ENCODE data around the gene ATG4B. TPM values are rescaled to one million over a fixed set of nuclear protein-coding genes. Genes with fewer than 3 reads are reported as not detected.
"Not testable (repeated sequence)": the region's sequence is repeated elsewhere in the genome, so short reads cannot be mapped to it uniquely, and the experiment has no call there.

The ATG4B gene
- total RNA-seq, 2 experiments from 2014 or later = 84.1 to 87.1 TPM

DNA sequence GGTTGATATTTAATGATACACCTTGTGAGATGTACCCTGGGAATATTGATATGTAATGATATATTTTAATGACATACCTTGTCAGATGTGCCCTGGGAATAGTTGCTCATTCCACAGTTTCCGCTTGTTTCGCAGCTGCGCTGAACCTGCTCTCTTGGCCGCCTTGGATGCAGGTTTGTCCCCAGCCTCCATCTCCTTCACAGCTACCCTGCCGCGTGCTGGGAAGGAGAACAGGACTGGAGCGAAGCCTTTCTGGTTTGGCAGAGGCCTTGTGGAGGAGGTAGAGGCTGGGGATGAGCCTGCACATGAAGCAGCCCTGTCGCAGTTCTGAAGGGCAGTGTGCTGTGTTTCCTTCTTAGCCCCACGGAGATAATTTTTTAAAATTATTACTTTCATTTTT, 14.6 kb downstream of the ATG4B start:
- ChIA-PET POLR2A (interaction anchor here (1.6 kb wide), 1 partner anchor 14 kb away, joined by 6 read pairs; the partner anchor contains the start of gene ATG4B), CTCF (interaction anchor here (1.3 kb wide), 1 partner anchor 226 kb away, joined by 3 read pairs; no protein-coding TSS in a partner anchor)
- Mint-ChIP-seq H3K4me3 (no peak overlapping the region), H3K27me3 (no peaks in the 10 kb centered on the region), H3K4me1 (peaks cover 3% of the 10 kb centered on the region), H3K36me3 (ENCODE audit: low read depth) (peaks cover 29% of the 10 kb centered on the region), H3K9me3 (no peaks in the 10 kb centered on the region), H3K27ac (no peak overlapping the region)
- no peak for DNase-seq

- POLR2A ChIA-PET = no interaction called here
- no peak overlapping the region for H3K27ac Mint-ChIP-seq
- peaks cover 3% of the 10 kb centered on the region for H3K4me1 Mint-ChIP-seq
Observed at GRCh38 chr2:241652722-241653121, 15.2 kb downstream of the ATG4B start.

GRCh38 chr2:241653210-241653750, 15.8 kb downstream of the ATG4B start:
- DNase-seq = no peak
- ChIA-PET POLR2A (no interaction called here), CTCF (no interaction called here)
- Mint-ChIP-seq H3K27me3 (no peaks in the 10 kb centered on the region), H3K4me1 (peaks cover 3% of the 10 kb centered on the region), H3K4me3 (no peak overlapping the region), H3K36me3 (ENCODE audit: low read depth) (peaks cover 33% of the 10 kb centered on the region), H3K9me3 (no peaks in the 10 kb centered on the region), H3K27ac (no peak overlapping the region)

More at GRCh38 chr2:241652722-241653121, 15.2 kb downstream of the ATG4B start:
- no peaks in the 10 kb centered on the region for H3K9me3 Mint-ChIP-seq
- H3K36me3 Mint-ChIP-seq (ENCODE audit: low read depth) = peaks cover 31% of the 10 kb centered on the region
- H3K27me3 Mint-ChIP-seq = no peaks in the 10 kb centered on the region
- DNase-seq = no peak
- no peak overlapping the region for H3K4me3 Mint-ChIP-seq
- CTCF ChIA-PET = no interaction called here

DNA sequence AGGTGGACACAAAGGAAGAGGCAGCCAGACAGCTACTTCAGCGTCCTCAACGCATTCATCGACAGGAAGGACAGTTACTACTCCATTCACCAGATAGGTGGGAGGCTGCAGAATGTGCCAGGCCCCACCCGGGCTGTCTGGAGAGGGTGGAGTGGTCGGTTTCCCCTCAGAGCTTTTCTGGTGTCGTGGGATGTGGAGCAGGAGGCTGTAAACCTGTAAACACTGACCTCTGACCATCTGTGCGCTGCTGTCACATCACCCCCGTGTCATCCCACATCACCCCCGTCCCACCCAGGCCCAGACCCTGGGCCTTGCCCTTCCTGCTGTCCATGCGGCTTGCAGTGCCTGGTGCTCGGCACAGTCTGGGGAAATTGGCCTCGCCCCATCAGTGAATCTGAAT, 17.1 kb downstream of the ATG4B start:
- ChIA-PET CTCF (interaction anchor here (0.6 kb wide), 1 partner anchor 9 kb away, joined by 3 read pairs; no protein-coding TSS in a partner anchor), POLR2A (no interaction called here)
- no peak for DNase-seq
- Mint-ChIP-seq H3K36me3 (ENCODE audit: low read depth) (peaks cover 43% of the 10 kb centered on the region), H3K4me1 (no peaks in the 10 kb centered on the region), H3K27me3 (no peaks in the 10 kb centered on the region), H3K4me3 (no peak overlapping the region), H3K9me3 (no peaks in the 10 kb centered on the region), H3K27ac (no peak overlapping the region)

DNA sequence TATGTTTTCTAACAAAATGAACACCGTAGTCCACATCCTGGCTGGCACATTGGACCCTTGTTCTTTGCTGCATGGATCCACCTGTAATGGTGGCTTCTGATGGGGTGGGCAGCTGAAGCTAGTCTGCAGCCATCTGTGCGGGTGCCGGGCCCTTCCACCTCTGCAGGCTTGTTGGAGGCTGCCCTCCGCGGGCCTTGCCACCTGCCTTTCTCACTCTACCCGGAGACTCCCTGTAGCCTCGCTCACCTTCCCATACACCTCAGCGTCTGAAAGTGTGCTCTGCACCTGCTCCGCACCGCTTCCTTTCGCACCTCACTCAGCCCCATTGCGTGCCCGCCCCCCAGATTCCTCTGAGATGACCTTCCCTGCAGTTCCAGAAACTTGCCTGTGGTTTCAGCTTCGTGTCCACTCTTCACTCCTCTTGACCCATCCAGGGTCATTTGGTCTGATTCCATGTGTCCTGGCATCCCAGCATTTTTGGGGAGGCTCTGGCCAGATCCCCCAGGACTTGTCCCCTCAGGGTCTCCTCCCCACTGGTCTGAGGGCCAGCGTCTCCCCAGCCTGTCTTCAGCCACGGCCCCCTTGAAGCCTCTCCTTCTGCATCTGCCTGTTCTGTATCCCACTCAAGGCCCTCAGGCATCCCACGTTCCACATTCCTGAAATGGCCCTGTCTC, 18.2 kb downstream of the ATG4B start:
- Mint-ChIP-seq H3K27ac (no peak overlapping the region), H3K9me3 (no peaks in the 10 kb centered on the region), H3K36me3 (ENCODE audit: low read depth) (peaks cover 50% of the 10 kb centered on the region), H3K4me1 (no peaks in the 10 kb centered on the region), H3K4me3 (no peak overlapping the region), H3K27me3 (no peaks in the 10 kb centered on the region)
- CTCF ChIA-PET = no interaction called here
- DNase-seq = no peak
- POLR2A ChIA-PET = no interaction called here

- CTCF ChIA-PET = no interaction called here
- Mint-ChIP-seq H3K9me3 (no peaks in the 10 kb centered on the region), H3K4me1 (no peaks in the 10 kb centered on the region), H3K36me3 (ENCODE audit: low read depth) (peaks cover 48% of the 10 kb centered on the region), H3K27me3 (no peaks in the 10 kb centered on the region), H3K4me3 (no peak overlapping the region), H3K27ac (no peak overlapping the region)
- POLR2A ChIA-PET = no interaction called here
- DNase-seq = no peak
Observed at GRCh38 chr2:241656190-241656741, 18.8 kb downstream of the ATG4B start.

GRCh38 chr2:241657786-241658254, 20.3 kb downstream of the ATG4B start:
- Mint-ChIP-seq H3K27me3 (no peaks in the 10 kb centered on the region), H3K36me3 (ENCODE audit: low read depth) (peaks cover 40% of the 10 kb centered on the region), H3K4me1 (no peaks in the 10 kb centered on the region), H3K27ac (peak overlapping the region; percentile 22), H3K9me3 (no peaks in the 10 kb centered on the region), H3K4me3 (no peak overlapping the region)
- ChIA-PET CTCF (interaction anchor here (1.2 to 2.1 kb wide), 2 partner anchors 19 to 579 kb away, joined by 3 to 10 read pairs; partner anchors contain the start of gene ATG4B), POLR2A (no interaction called here)
- no peak for DNase-seq

DNA sequence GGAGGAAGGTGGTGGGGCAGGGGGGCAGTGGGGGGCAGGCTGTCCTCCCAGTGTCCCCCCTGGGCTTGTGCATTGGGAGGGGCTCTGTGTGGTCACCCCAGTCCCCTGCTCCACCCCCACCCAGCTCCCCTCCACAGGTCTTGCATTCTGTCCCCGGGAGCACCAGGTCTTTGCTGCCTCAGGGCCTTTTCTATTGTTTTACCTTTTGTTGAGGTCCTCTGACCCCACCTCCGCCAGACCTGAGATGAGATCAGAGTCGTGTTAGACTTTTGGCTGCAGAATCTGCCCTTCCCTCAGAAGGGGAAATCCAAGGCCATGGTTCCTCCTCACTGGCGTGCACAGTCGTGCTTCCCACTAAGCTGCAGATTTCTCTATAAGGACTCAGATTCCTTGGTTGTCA, 20.8 kb downstream of the ATG4B start:
- ChIA-PET CTCF (interaction anchor here (0.6 to 2.1 kb wide), 5 partner anchors 16 to 580 kb away, joined by 3 to 10 read pairs (median 6); partner anchors contain the start of gene ATG4B), POLR2A (no interaction called here)
- H3K27ac Mint-ChIP-seq = no peak overlapping the region
- no peak for DNase-seq
- H3K4me3 Mint-ChIP-seq = no peak overlapping the region
- peaks cover 40% of the 10 kb centered on the region for H3K36me3 Mint-ChIP-seq (ENCODE audit: low read depth)
- no peaks in the 10 kb centered on the region for H3K4me1 Mint-ChIP-seq
- no peaks in the 10 kb centered on the region for H3K9me3 Mint-ChIP-seq
- no peaks in the 10 kb centered on the region for H3K27me3 Mint-ChIP-seq

- no peaks in the 10 kb centered on the region for H3K27me3 Mint-ChIP-seq
- CTCF ChIA-PET = interaction anchor here (0.5 to 2.1 kb wide), 11 partner anchors 17 to 684 kb away, joined by 3 to 10 read pairs (median 3); partner anchors contain the start of gene ATG4B
- no peak overlapping the region for H3K4me3 Mint-ChIP-seq
- DNase-seq = peak; percentile 57
- H3K4me1 Mint-ChIP-seq = no peaks in the 10 kb centered on the region
- H3K36me3 Mint-ChIP-seq (ENCODE audit: low read depth) = peaks cover 40% of the 10 kb centered on the region
- H3K27ac Mint-ChIP-seq = no peak overlapping the region
- POLR2A ChIA-PET = no interaction called here
- H3K9me3 Mint-ChIP-seq = no peaks in the 10 kb centered on the region
Observed at GRCh38 chr2:241659150-241659739, 21.8 kb downstream of the ATG4B start.

GRCh38 chr2:241660593-241661213, 23.2 kb downstream of the ATG4B start:
- peaks cover 8% of the 10 kb centered on the region for H3K4me1 Mint-ChIP-seq
- ChIA-PET CTCF (no interaction called here), POLR2A (no interaction called here)
- peaks cover 29% of the 10 kb centered on the region for H3K36me3 Mint-ChIP-seq (ENCODE audit: low read depth)
- no peaks in the 10 kb centered on the region for H3K9me3 Mint-ChIP-seq
- no peaks in the 10 kb centered on the region for H3K27me3 Mint-ChIP-seq
- H3K27ac Mint-ChIP-seq = no peak overlapping the region
- no peak for DNase-seq
- no peak overlapping the region for H3K4me3 Mint-ChIP-seq

- H3K9me3 Mint-ChIP-seq, H3K4me1 Mint-ChIP-seq, H3K27ac Mint-ChIP-seq, CTCF ChIA-PET, H3K4me3 Mint-ChIP-seq, H3K27me3 Mint-ChIP-seq, DNase-seq: not testable (repeated sequence)
- POLR2A ChIA-PET = interaction anchor here (1.0 kb wide), 1 partner anchor 22 kb away, joined by 3 read pairs; no protein-coding TSS in a partner anchor
- peaks cover 21% of the 10 kb centered on the region for H3K36me3 Mint-ChIP-seq (ENCODE audit: low read depth)
Observed at GRCh38 chr2:241662731-241663130, 25.2 kb downstream of the ATG4B start.

GRCh38 chr2:241665731-241666440, 28.4 kb downstream of the ATG4B start:
- no peak for DNase-seq
- Mint-ChIP-seq H3K4me3 (no peak overlapping the region), H3K27ac (no peak overlapping the region), H3K27me3 (no peaks in the 10 kb centered on the region), H3K4me1 (peaks cover 9% of the 10 kb centered on the region), H3K36me3 (ENCODE audit: low read depth) (peaks cover 9% of the 10 kb centered on the region), H3K9me3 (no peaks in the 10 kb centered on the region)
- ChIA-PET POLR2A (interaction anchor here (1.8 kb wide), 1 partner anchor 28 kb away, joined by 7 read pairs; no protein-coding TSS in a partner anchor), CTCF (interaction anchor here (1.6 kb wide), 1 partner anchor 213 kb away, joined by 6 read pairs; no protein-coding TSS in a partner anchor)
